ENCODE results near the gene GEN1. TPM values are rescaled to one million over a fixed set of nuclear protein-coding genes. Genes with fewer than 3 reads are reported as not detected.

GEN1 gene, protein sequence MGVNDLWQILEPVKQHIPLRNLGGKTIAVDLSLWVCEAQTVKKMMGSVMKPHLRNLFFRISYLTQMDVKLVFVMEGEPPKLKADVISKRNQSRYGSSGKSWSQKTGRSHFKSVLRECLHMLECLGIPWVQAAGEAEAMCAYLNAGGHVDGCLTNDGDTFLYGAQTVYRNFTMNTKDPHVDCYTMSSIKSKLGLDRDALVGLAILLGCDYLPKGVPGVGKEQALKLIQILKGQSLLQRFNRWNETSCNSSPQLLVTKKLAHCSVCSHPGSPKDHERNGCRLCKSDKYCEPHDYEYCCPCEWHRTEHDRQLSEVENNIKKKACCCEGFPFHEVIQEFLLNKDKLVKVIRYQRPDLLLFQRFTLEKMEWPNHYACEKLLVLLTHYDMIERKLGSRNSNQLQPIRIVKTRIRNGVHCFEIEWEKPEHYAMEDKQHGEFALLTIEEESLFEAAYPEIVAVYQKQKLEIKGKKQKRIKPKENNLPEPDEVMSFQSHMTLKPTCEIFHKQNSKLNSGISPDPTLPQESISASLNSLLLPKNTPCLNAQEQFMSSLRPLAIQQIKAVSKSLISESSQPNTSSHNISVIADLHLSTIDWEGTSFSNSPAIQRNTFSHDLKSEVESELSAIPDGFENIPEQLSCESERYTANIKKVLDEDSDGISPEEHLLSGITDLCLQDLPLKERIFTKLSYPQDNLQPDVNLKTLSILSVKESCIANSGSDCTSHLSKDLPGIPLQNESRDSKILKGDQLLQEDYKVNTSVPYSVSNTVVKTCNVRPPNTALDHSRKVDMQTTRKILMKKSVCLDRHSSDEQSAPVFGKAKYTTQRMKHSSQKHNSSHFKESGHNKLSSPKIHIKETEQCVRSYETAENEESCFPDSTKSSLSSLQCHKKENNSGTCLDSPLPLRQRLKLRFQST
- 9.0 TPM for total RNA-seq

DNA sequence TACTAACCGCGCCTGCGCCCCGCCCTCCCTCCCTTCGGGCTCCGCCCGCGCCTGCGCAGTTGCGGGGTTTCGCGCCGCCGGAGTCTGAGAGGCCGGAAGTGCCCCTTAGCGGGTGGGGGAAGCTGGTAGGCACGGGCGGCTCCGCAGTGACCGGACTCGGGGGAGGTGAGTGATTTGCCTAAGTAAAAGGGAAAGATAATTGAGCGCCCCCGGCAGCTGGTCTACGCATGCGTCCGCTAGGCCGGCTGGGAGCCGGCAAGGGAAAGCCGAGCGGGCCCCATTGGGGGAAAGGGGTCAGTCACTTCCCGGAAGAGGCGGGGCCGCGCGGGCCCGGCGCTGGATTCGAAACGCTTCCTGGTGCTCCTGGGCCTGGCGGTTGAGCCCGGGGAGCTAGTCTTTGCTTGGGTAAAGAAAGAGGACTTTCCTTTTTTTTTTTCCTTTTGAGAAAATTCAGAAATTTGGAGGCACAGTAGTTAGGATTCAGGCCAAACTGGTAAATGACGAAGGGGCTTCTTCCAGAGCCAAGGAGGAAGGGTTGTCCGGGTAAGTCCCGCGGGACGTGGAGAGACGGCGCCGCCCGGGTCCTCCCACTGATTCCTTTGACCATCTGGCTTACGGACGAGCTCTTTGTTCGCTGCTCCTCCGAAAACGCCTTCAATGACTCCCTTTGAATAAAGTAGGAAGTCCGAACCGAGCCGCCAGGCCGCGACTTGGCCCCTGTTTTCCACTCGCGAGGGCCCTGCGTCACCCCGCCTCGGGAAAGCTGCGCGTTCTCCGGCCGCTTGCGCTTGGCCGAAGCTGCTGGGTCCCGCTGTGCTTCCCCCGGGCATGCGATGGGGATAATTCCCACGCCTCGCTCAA is at the start of gene GEN1, which contains the start of gene SMC6:
TSS of gene GEN1 (plus strand) at position 336 of the 861 bp plus-strand sequence. CDS start 5,806 bp downstream, outside the sequence.
TSS of gene SMC6 (minus strand) at position 8 of the 861 bp plus-strand sequence. CDS start 7,864 bp downstream, outside the sequence.

DNA sequence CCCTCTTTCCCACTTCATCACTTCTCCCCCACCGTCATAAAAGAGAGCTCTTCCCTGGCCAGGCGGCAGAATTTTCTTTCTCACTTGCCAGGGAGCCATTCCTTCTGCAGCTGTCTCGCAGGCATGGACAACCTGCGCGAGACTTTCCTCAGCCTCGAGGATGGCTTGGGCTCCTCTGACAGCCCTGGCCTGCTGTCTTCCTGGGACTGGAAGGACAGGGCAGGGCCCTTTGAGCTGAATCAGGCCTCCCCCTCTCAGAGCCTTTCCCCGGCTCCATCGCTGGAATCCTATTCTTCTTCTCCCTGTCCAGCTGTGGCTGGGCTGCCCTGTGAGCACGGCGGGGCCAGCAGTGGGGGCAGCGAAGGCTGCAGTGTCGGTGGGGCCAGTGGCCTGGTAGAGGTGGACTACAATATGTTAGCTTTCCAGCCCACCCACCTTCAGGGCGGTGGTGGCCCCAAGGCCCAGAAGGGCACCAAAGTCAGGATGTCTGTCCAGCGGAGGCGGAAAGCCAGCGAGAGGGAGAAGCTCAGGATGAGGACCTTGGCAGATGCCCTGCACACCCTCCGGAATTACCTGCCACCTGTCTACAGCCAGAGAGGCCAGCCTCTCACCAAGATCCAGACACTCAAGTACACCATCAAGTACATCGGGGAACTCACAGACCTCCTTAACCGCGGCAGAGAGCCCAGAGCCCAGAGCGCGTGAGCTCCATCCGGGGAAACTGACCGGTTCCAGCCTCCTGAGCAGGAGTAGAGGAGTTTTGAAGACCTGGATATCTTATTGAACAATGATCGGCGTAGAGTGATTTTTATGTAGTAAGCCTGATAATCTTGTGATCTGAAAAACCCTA is 62.7 kb downstream of the GEN1 start, which contains the start of gene MSGN1:
TSS of gene MSGN1 (plus strand) at position 65 of the 850 bp plus-strand sequence. CDS start at position 124, 59 bp downstream.

Other genes starting within 250 kb of the GEN1 start
- gene RAD51AP2, start 235.7 kb upstream of the GEN1 start, total RNA-seq = 1.2 TPM
- 128 TPM for gene VSNL1, start 213.4 kb upstream of the GEN1 start, total RNA-seq
- gene SMC6, start 328 bp upstream of the GEN1 start, total RNA-seq = 32.8 TPM
- gene MSGN1, start 62.3 kb downstream of the GEN1 start, total RNA-seq = not detected
- 2.8 TPM for gene KCNS3, start 124.5 kb downstream of the GEN1 start, total RNA-seq

Measured in diencephalon (tissue), 1 donor.